KBM-7 (cell line): ENCODE data around the gene RGS9BP.
"Not testable (repeated sequence)": the region's sequence is repeated elsewhere in the genome, so short reads cannot be mapped to it uniquely, and the experiment has no call there.

ENCODE experiments used
- DNase-seq: peaks from one replicate; pipeline ENCODE4 v3.0.0-alpha.2; 2015
- in situ Hi-C: fragments of 300-500 bp; cut with MboI; formaldehyde crosslinking; loops from 2 replicates; pipeline ENCODE4 v1.14.3; 2020; ENCODE audit warnings: low sequenced_read_pairs, low pct_unique_long_range_greater_than_20kb, mixed read lengths

The RGS9BP gene

GRCh38 chr19:32692727-32693061 is 17.0 kb downstream of the RGS9BP start:
- DNase-seq = no peak
- in situ Hi-C loops = no loop called here

GRCh38 chr19:32693151-32694108 is 17.8 kb downstream of the RGS9BP start:
- in situ Hi-C loops = not testable (repeated sequence)
- peak; percentile 86 for DNase-seq

DNA sequence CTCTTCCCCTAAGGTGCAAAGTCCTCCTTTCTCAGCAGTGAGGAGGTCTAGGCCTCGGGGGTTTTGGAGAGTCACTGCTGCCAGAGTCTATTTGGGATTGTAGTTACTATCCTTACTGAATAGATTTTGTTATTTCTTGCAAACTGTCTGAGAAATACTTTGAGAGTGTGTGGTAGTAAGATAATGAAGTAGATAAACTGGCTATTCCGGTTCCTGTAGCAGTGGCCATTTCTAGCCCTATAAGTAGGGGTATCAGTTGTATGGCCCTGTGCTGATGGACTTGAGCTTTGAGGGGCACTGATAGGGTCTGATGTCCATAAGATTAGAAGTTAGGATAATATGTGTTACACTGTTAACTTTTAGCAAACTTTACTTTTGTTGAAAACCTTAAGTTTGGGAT is 18.7 kb downstream of the RGS9BP start:
- DNase-seq, in situ Hi-C loops: not testable (repeated sequence)

- DNase-seq, in situ Hi-C loops: not testable (repeated sequence)
These were observed 19.2 kb downstream of the RGS9BP start for GRCh38 chr19:32694851-32695250.

DNA sequence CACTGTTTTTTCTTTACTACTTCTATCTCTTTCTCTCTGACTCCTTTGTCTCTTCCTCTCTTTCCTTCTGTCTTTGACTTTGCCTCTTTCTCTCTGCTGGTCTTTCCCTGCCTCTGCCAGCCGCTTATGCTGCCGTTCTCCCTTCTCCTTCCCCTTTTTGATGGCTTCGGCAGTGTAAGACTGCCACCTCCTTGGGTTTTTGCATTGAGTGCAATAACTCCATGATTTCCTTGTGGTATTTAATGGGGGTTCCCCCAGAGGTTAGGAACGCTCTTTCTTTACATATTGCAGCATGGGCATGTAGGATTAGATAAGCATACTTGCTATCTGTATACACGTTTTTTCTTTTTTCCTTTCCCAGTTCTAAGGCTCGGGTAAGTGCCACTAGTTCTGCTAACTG is 19.9 kb downstream of the RGS9BP start:
- in situ Hi-C loops = not testable (repeated sequence)
- DNase-seq = peak; percentile 53

DNA sequence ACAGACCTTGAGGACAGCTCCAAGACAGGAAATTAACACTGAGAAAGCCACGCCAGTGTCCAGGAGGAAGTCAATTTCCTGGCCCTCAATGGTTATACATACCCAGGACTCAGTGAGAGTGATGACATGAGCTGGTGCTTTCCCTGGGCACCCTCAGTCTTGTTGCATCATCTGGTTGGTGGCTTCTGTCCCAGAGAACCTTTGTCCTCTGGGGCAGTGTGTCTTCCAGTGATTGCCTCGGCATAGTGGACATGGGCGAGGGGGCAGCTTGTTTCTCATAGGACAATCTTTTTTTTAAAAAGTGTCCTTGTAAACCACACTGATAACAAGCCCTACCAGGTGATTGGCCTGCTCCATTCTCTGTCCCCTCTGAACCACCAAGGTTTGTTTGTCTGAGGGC is 21.1 kb downstream of the RGS9BP start:
- in situ Hi-C loops, DNase-seq: not testable (repeated sequence)

DNA sequence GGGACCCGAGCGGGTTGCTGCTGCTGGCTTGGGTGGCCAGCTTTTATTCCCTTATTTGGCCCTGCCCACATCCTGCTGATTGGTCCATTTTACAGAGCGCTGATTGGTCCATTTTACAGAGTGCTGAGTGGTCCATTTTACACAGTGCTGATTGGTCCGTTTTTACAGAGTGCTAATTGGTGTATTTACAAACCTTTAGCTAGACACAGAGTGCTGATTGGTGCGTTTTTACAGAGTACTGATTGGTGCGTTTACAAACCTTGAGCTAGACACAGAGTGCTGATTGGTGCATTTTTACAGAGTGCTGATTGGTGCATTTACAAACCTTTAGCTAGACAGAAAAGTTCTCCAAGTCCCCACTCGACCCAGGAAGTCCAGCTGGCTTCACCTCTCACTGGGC is 24.5 kb downstream of the RGS9BP start:
- in situ Hi-C loops, DNase-seq: not testable (repeated sequence)

DNA sequence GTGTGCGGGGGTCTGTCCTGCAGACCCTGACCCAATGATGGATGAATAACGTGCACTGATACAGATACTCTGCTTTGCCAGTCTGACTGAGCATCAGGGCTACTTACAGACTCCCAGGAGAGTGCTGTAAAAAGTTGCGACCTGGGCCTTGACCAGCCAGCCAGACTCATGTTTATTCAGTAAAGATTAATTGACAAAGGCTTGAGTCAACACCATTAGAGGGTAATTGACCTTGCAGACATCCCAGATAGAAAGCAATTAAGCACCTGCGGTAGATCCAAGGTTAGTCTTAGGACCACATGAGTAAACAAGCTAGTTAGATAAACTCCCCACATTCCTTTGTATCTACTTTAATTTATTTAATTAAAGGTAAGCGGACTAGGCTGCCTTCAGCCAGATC is 26.4 kb downstream of the RGS9BP start:
- DNase-seq = no peak
- in situ Hi-C loops = no loop called here

GRCh38 chr19:32704006-32704405 is 28.4 kb downstream of the RGS9BP start:
- in situ Hi-C loops, DNase-seq: not testable (repeated sequence)

GRCh38 chr19:32708457-32708856 is 32.8 kb downstream of the RGS9BP start:
- no peak for DNase-seq
- in situ Hi-C loops = no loop called here

DNA sequence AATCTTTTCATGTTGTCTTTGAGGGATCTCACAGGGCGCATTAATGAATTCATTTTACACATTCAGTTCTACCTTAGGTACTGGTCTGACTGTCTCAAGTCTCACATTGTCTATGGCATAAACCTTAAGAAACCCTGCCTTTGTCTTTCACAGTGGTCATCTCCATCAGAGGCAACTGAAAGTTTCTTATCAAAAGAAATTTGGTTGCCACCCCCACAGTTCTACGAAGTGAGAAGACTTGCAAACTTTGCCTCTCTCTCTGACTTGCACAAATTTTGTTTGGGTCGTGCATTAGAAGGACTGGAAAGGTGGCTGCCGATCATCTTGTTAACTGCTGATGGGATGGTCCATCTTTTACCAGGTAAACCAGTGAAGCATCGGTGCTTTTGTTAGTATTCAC is 33.4 kb downstream of the RGS9BP start:
- in situ Hi-C loops = no loop called here
- DNase-seq = no peak

DNA sequence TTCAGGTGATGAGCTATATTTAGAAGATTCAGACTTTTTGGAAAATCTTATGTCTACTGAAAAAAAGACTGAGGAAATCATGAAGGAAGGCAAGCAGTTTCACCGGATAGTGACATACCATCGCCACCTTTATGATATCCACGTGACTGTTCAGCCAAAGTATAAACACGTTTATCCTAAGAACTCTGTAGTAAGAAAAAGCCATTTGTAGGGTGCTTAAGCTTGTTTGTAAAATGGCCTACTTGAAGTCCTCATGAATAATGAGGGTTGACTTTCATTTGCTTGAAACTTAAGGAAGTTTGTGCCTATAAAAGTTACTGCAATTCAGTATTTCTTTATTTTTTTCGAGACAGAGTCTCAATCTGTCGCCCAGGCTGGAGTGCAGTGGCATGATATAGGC is 36.1 kb downstream of the RGS9BP start:
- in situ Hi-C loops = no loop called here
- DNase-seq = no peak

DNA sequence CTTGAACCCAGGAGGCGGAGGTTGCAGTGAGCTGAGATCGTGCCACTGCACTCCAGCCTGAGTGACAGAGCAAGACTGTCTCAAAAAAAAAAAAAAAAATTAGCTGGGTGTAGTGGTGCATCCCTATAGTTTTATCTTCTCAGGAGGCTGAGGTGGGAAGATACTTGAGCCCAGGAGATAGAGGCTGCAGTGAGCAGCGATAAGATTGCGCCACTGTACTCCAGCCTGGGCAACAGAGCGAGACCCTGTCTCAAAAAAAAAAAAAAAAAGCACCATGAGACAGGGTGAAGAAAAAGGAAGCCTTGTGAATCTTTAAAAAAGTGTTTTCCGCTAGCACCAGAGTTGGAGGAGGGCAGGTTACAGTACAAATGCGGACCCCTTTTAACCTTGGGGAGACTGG is 40.6 kb downstream of the RGS9BP start:
- DNase-seq, in situ Hi-C loops: not testable (repeated sequence)

GRCh38 chr19:32717496-32717895 is 41.8 kb downstream of the RGS9BP start:
- no peak for DNase-seq
- in situ Hi-C loops = no loop called here

DNA sequence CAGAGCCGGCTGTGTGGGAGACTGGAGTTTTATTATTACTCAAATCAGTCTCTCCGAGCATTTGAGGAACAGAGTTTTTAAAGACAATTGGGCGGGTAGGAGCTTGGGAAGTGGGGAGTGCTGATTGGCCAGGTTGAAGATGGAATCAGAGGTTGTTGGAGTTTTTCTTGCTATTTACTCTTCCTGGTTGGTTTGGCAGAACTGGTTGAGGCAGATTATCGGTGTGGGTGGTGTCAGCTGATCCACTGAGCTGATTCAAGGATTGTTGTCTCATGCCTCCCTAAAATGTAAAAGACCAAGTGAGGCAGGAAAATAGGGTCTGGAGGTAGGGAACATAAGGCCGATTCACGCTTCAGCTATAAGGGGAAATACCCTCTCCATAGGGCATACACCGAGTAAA is 42.6 kb downstream of the RGS9BP start:
- DNase-seq = no peak
- in situ Hi-C loops = no loop called here

DNA sequence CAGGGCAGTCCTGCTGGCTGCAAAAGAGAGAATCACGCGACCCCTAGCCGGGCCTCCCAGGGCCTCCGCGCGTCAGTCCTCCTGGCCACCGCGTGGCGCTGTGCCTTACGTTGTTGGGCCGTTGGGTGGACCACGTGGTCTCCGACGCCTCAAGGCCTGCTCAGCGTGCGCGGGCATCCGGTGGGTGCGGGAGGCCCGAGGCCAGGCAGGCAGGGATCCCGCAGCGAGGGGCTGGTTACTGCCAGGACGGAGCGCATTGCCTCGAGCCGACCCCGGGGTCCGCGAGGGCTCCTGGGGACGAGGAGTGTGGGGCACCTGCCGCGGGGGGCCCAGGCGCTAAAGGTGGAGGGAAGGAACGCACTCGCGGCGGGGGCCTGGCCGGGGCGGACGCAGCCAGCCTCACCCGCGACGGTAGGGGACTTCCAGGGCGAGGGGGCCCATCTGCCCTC is 44.0 kb downstream of the RGS9BP start, which contains the start of gene TDRD12:
Gene TDRD12, plus strand, starts transcription at position 157 of the 449 bp plus-strand sequence. CDS start 306 bp downstream, outside the sequence.
- in situ Hi-C loops = no loop called here
- DNase-seq = no peak

GRCh38 chr19:32720216-32720935 is 44.7 kb downstream of the RGS9BP start:
- in situ Hi-C loops = no loop called here
- DNase-seq = no peak

GRCh38 chr19:32720936-32721250 is 45.2 kb downstream of the RGS9BP start:
- in situ Hi-C loops = no loop called here
- no peak for DNase-seq
